ENCODE data around the gene ADCYAP1R1. TPM values are rescaled to one million over a fixed set of nuclear protein-coding genes. Genes with fewer than 3 reads are reported as not detected.
A peak's percentile ranks its signal among the peaks of the same experiment; 100 is the strongest.

Gene ADCYAP1R1
- total RNA-seq, 1 donor from 2014 or later = 7.8 TPM

GRCh38 chr7:31052487-31052840 lies 356 bp downstream of the ADCYAP1R1 start:
- TF ChIP-seq CTCF (IDR thresholded peaks at IDR 0.05) = no peak
- intact Hi-C loops (cut with DNase I) = no loop called here
- Histone ChIP-seq H3K4me3 (peak overlapping the region; percentile 30 to 54), H3K4me1 (peaks cover 0 to 5% of the 10 kb centered on the region in 2 donors), H3K27me3 (no peaks in the 10 kb centered on the region), H3K9me3 (no peaks in the 10 kb centered on the region), H3K27ac (no peak overlapping the region), H3K36me3 (no peaks in the 10 kb centered on the region)
- DNase-seq (ENCODE audit: low spot score in 2 of 2) = no peak

- intact Hi-C loops (cut with DNase I) = no loop called here
- Histone ChIP-seq H3K27ac (no peak overlapping the region), H3K4me1 (peaks cover 0 to 5% of the 10 kb centered on the region in 2 donors), H3K36me3 (no peaks in the 10 kb centered on the region), H3K4me3 (peak overlapping the region; percentile 30 to 54), H3K9me3 (no peaks in the 10 kb centered on the region), H3K27me3 (no peaks in the 10 kb centered on the region)
- no peak for DNase-seq (ENCODE audit: low spot score in 2 of 2)
- no peak for TF ChIP-seq CTCF (IDR thresholded peaks at IDR 0.05)
Observed at GRCh38 chr7:31052841-31053601, 913 bp downstream of the ADCYAP1R1 start.

GRCh38 chr7:31053986-31054385 lies 1.9 kb downstream of the ADCYAP1R1 start:
- no peak for TF ChIP-seq CTCF (IDR thresholded peaks at IDR 0.05)
- Histone ChIP-seq H3K36me3 (no peaks in the 10 kb centered on the region), H3K27ac (no peak overlapping the region), H3K4me3 (no peak overlapping the region), H3K4me1 (peaks cover 0 to 5% of the 10 kb centered on the region in 2 donors), H3K27me3 (no peaks in the 10 kb centered on the region), H3K9me3 (no peaks in the 10 kb centered on the region)
- intact Hi-C loops (cut with DNase I) = no loop called here
- DNase-seq (ENCODE audit: low spot score in 2 of 2) = no peak

GRCh38 chr7:31054608-31055278 lies 2.6 kb downstream of the ADCYAP1R1 start:
- Histone ChIP-seq H3K27ac (no peak overlapping the region), H3K27me3 (no peaks in the 10 kb centered on the region), H3K9me3 (no peaks in the 10 kb centered on the region), H3K4me1 (peaks cover 0 to 5% of the 10 kb centered on the region in 2 donors), H3K36me3 (no peaks in the 10 kb centered on the region), H3K4me3 (no peak overlapping the region)
- intact Hi-C loops (cut with DNase I) = no loop called here
- no peak for DNase-seq (ENCODE audit: low spot score in 2 of 2)
- TF ChIP-seq CTCF (IDR thresholded peaks at IDR 0.05) = no peak

GRCh38 chr7:31055471-31055870 lies 3.4 kb downstream of the ADCYAP1R1 start:
- no peak for TF ChIP-seq CTCF (IDR thresholded peaks at IDR 0.05)
- Histone ChIP-seq H3K27me3 (no peaks in the 10 kb centered on the region), H3K4me1 (peaks cover 0 to 5% of the 10 kb centered on the region in 2 donors), H3K36me3 (no peaks in the 10 kb centered on the region), H3K27ac (no peak overlapping the region), H3K9me3 (no peaks in the 10 kb centered on the region), H3K4me3 (no peak overlapping the region)
- intact Hi-C loops (cut with DNase I) = no loop called here
- no peak for DNase-seq (ENCODE audit: low spot score in 2 of 2)

Measured in ascending aorta (tissue), 2 donors.